Measurements from ENCODE around the gene RAET1G.
"Not testable (repeated sequence)": the region's sequence is repeated elsewhere in the genome, so short reads cannot be mapped to it uniquely, and the experiment has no call there.

The RAET1G gene

GRCh38 chr6:149891864-149892263 is 31.1 kb downstream of the RAET1G start:
- not testable (repeated sequence) for H3K27ac Mint-ChIP-seq; H3K9me3 Mint-ChIP-seq; H3K36me3 Mint-ChIP-seq (ENCODE audit: low read depth); H3K4me3 Mint-ChIP-seq
- Mint-ChIP-seq H3K27me3 (ENCODE audit: low read depth) (peaks cover 22% of the 10 kb centered on the region), H3K4me1 (ENCODE audit: low read depth) (peaks cover 18% of the 10 kb centered on the region)

GRCh38 chr6:149891259-149891658 is 31.7 kb downstream of the RAET1G start:
- Mint-ChIP-seq H3K4me1 (ENCODE audit: low read depth) (peaks cover 13% of the 10 kb centered on the region), H3K27ac (no peak overlapping the region), H3K9me3 (no peaks in the 10 kb centered on the region), H3K36me3 (ENCODE audit: low read depth) (peaks cover 1% of the 10 kb centered on the region), H3K27me3 (ENCODE audit: low read depth) (peaks cover 22% of the 10 kb centered on the region), H3K4me3 (no peak overlapping the region)

- Mint-ChIP-seq H3K9me3 (no peaks in the 10 kb centered on the region), H3K27ac (no peak overlapping the region), H3K36me3 (ENCODE audit: low read depth) (peaks cover 1% of the 10 kb centered on the region), H3K4me3 (no peak overlapping the region), H3K4me1 (ENCODE audit: low read depth) (peaks cover 7% of the 10 kb centered on the region), H3K27me3 (ENCODE audit: low read depth) (peaks cover 24% of the 10 kb centered on the region)
These were observed 32.3 kb downstream of the RAET1G start for GRCh38 chr6:149890629-149891045.

- Mint-ChIP-seq H3K27ac (no peak overlapping the region), H3K4me1 (ENCODE audit: low read depth) (no peaks in the 10 kb centered on the region), H3K36me3 (ENCODE audit: low read depth) (peaks cover under 1% of the 10 kb centered on the region), H3K27me3 (ENCODE audit: low read depth) (peaks cover 26% of the 10 kb centered on the region), H3K9me3 (no peaks in the 10 kb centered on the region), H3K4me3 (no peak overlapping the region)
These were observed 33.6 kb downstream of the RAET1G start for GRCh38 chr6:149889326-149889725.

- H3K27me3 Mint-ChIP-seq (ENCODE audit: low read depth): peaks cover 23% of the 10 kb centered on the region
- H3K27ac Mint-ChIP-seq: no peak overlapping the region
- no peak overlapping the region for H3K4me3 Mint-ChIP-seq
- H3K4me1 Mint-ChIP-seq (ENCODE audit: low read depth): no peaks in the 10 kb centered on the region
- no peaks in the 10 kb centered on the region for H3K9me3 Mint-ChIP-seq
- no peaks in the 10 kb centered on the region for H3K36me3 Mint-ChIP-seq (ENCODE audit: low read depth)
These were observed 34.3 kb downstream of the RAET1G start for GRCh38 chr6:149888659-149889058.

- peaks cover 18% of the 10 kb centered on the region for H3K27me3 Mint-ChIP-seq (ENCODE audit: low read depth)
- no peak overlapping the region for H3K27ac Mint-ChIP-seq
- no peak overlapping the region for H3K4me3 Mint-ChIP-seq
- H3K4me1 Mint-ChIP-seq (ENCODE audit: low read depth): no peaks in the 10 kb centered on the region
- H3K36me3 Mint-ChIP-seq (ENCODE audit: low read depth): no peaks in the 10 kb centered on the region
- H3K9me3 Mint-ChIP-seq: no peaks in the 10 kb centered on the region
These were observed 34.8 kb downstream of the RAET1G start for GRCh38 chr6:149888093-149888492.

GRCh38 chr6:149887343-149887742 is 35.6 kb downstream of the RAET1G start:
- Mint-ChIP-seq H3K4me1 (ENCODE audit: low read depth) (no peaks in the 10 kb centered on the region), H3K9me3 (no peaks in the 10 kb centered on the region), H3K4me3 (no peak overlapping the region), H3K27me3 (ENCODE audit: low read depth) (peaks cover 11% of the 10 kb centered on the region), H3K36me3 (ENCODE audit: low read depth) (no peaks in the 10 kb centered on the region), H3K27ac (no peak overlapping the region)

- H3K4me3 Mint-ChIP-seq: no peak overlapping the region
- no peaks in the 10 kb centered on the region for H3K4me1 Mint-ChIP-seq (ENCODE audit: low read depth)
- peaks cover 17% of the 10 kb centered on the region for H3K27me3 Mint-ChIP-seq (ENCODE audit: low read depth)
- no peaks in the 10 kb centered on the region for H3K9me3 Mint-ChIP-seq
- no peak overlapping the region for H3K27ac Mint-ChIP-seq
- H3K36me3 Mint-ChIP-seq (ENCODE audit: low read depth): no peaks in the 10 kb centered on the region
These were observed 37.0 kb downstream of the RAET1G start for GRCh38 chr6:149885888-149886287.

GRCh38 chr6:149884617-149885016 is 38.3 kb downstream of the RAET1G start:
- Mint-ChIP-seq H3K4me3 (no peak overlapping the region), H3K9me3 (no peaks in the 10 kb centered on the region), H3K27me3 (ENCODE audit: low read depth) (peaks cover 24% of the 10 kb centered on the region), H3K4me1 (ENCODE audit: low read depth) (no peaks in the 10 kb centered on the region), H3K36me3 (ENCODE audit: low read depth) (no peaks in the 10 kb centered on the region), H3K27ac (no peak overlapping the region)

- Mint-ChIP-seq H3K36me3 (ENCODE audit: low read depth) (no peaks in the 10 kb centered on the region), H3K27ac (no peak overlapping the region), H3K9me3 (no peaks in the 10 kb centered on the region), H3K27me3 (ENCODE audit: low read depth) (peaks cover 28% of the 10 kb centered on the region), H3K4me1 (ENCODE audit: low read depth) (no peaks in the 10 kb centered on the region), H3K4me3 (no peak overlapping the region)
These were observed 38.7 kb downstream of the RAET1G start for GRCh38 chr6:149884215-149884614.

- Mint-ChIP-seq H3K9me3 (no peaks in the 10 kb centered on the region), H3K4me3 (no peak overlapping the region), H3K36me3 (ENCODE audit: low read depth) (no peaks in the 10 kb centered on the region), H3K27ac (no peak overlapping the region), H3K27me3 (ENCODE audit: low read depth) (peaks cover 48% of the 10 kb centered on the region), H3K4me1 (ENCODE audit: low read depth) (no peaks in the 10 kb centered on the region)
These were observed 41.1 kb downstream of the RAET1G start for GRCh38 chr6:149881860-149882259.

GRCh38 chr6:149881066-149881766 is 41.7 kb downstream of the RAET1G start:
- no peaks in the 10 kb centered on the region for H3K9me3 Mint-ChIP-seq
- H3K4me3 Mint-ChIP-seq: no peak overlapping the region
- peaks cover 54% of the 10 kb centered on the region for H3K27me3 Mint-ChIP-seq (ENCODE audit: low read depth)
- no peaks in the 10 kb centered on the region for H3K36me3 Mint-ChIP-seq (ENCODE audit: low read depth)
- H3K4me1 Mint-ChIP-seq (ENCODE audit: low read depth): no peaks in the 10 kb centered on the region
- H3K27ac Mint-ChIP-seq: no peak overlapping the region

GRCh38 chr6:149877659-149878058 is 45.3 kb downstream of the RAET1G start:
- no peak overlapping the region for H3K27ac Mint-ChIP-seq
- no peaks in the 10 kb centered on the region for H3K4me1 Mint-ChIP-seq (ENCODE audit: low read depth)
- H3K4me3 Mint-ChIP-seq: no peak overlapping the region
- no peaks in the 10 kb centered on the region for H3K9me3 Mint-ChIP-seq
- H3K27me3 Mint-ChIP-seq (ENCODE audit: low read depth): peaks cover 60% of the 10 kb centered on the region
- no peaks in the 10 kb centered on the region for H3K36me3 Mint-ChIP-seq (ENCODE audit: low read depth)

- Mint-ChIP-seq H3K9me3 (peaks cover 5% of the 10 kb centered on the region), H3K27me3 (ENCODE audit: low read depth) (peaks cover 68% of the 10 kb centered on the region), H3K36me3 (ENCODE audit: low read depth) (no peaks in the 10 kb centered on the region), H3K4me1 (ENCODE audit: low read depth) (no peaks in the 10 kb centered on the region), H3K27ac (no peak overlapping the region), H3K4me3 (no peak overlapping the region)
These were observed 46.5 kb downstream of the RAET1G start for GRCh38 chr6:149876241-149876933.

GRCh38 chr6:149872233-149872632 is 50.7 kb downstream of the RAET1G start:
- Mint-ChIP-seq H3K4me1 (ENCODE audit: low read depth) (peaks cover 2% of the 10 kb centered on the region), H3K36me3 (ENCODE audit: low read depth) (no peaks in the 10 kb centered on the region), H3K4me3 (no peak overlapping the region), H3K27me3 (ENCODE audit: low read depth) (peaks cover 68% of the 10 kb centered on the region), H3K9me3 (peaks cover 5% of the 10 kb centered on the region), H3K27ac (no peak overlapping the region)
